ENCODE results near the gene ARPC1B. TPM values are rescaled to one million over a fixed set of nuclear protein-coding genes. Genes with fewer than 3 reads are reported as not detected.

The ARPC1B gene
- polyA plus RNA-seq, 1 of the 3 experiments (the other 2 are of a cell fraction) = 836 TPM

GRCh38 chr7:99369767-99370391 lies 4.7 kb upstream of the ARPC1B start:
- CTCF ChIA-PET = interaction anchor here (1.8 to 2.3 kb wide), 2 partner anchors 46 to 340 kb away, joined by 4 to 7 read pairs; no protein-coding TSS in a partner anchor
- Histone ChIP-seq H3K4me3 (ENCODE audit: low read depth in 2 of 2, low read length in 1 of 2) (no peak overlapping the region), H3K9me3 (no peaks in the 10 kb centered on the region), H3F3A (replicated peaks; ENCODE audit: insufficient read depth) (peaks cover 32% of the 10 kb centered on the region), H3K9ac (no peak overlapping the region), H3K4me2 (no peak overlapping the region), H3K27me3 (ENCODE audit: insufficient read depth) (no peaks in the 10 kb centered on the region), H4K20me1 (ENCODE audit: insufficient read depth) (no peaks in the 10 kb centered on the region), H3K4me1 (ENCODE audit: control insufficient read depth in 1 of 2, insufficient read depth in 2 of 2, low read depth in 1 of 2, low read length in 1 of 2) (peaks cover 0 to 3% of the 10 kb centered on the region in 2 experiments; a peak in 1 of 4 replicates), H3K27ac (ENCODE audit: low read depth in 2 of 2, low read length in 1 of 2) (no peak overlapping the region), H2AFZ (ENCODE audit: low read depth) (no peak overlapping the region), H3K36me3 (replicated peaks in 1 of 2; ENCODE audit: control insufficient read depth in 1 of 2, insufficient read depth in 2 of 2, low read length in 1 of 2) (peaks cover 18 to 23% of the 10 kb centered on the region in 2 experiments), H3K79me2 (ENCODE audit: insufficient read depth) (peaks cover 4% of the 10 kb centered on the region), H3K9me2 (no peaks in the 10 kb centered on the region)
- no peak for TF ChIP-seq REST (IDR thresholded peaks at IDR 0.05; ENCODE audit: low read depth, low read length)
- TF ChIP-seq GATA2 (CRISPR knock-in tag; IDR thresholded peaks at IDR 0.05) = no peak
- no peak for TF ChIP-seq EZH2phosphoT487 (IDR thresholded peaks at IDR 0.05; ENCODE audit: borderline replicate concordance, low read depth)
- TF ChIP-seq GABPA (IDR thresholded peaks at IDR 0.05; ENCODE audit: low read depth) = no peak
- TF ChIP-seq CTCF (IDR thresholded peaks at IDR 0.05) = no peak
- TF ChIP-seq TAF1 (IDR thresholded peaks at IDR 0.05; ENCODE audit: borderline replicate concordance, low read depth, low read length) = no peak
- no peak for TF ChIP-seq NFIC (IDR thresholded peaks at IDR 0.05; ENCODE audit: borderline replicate concordance)
- TF ChIP-seq SIN3A (IDR thresholded peaks at IDR 0.05; ENCODE audit: borderline replicate concordance, low read depth, low read length) = no peak
- no peak for TF ChIP-seq FOXJ3 (CRISPR knock-in tag; IDR thresholded peaks at IDR 0.05)
- no peak for TF ChIP-seq FOXM1 (IDR thresholded peaks at IDR 0.05; ENCODE audit: low read depth)
- TF ChIP-seq RXRA (IDR thresholded peaks at IDR 0.05; ENCODE audit: borderline replicate concordance, low read depth) = no peak
- TF ChIP-seq ELF1 (IDR thresholded peaks at IDR 0.05) = no peak
- TF ChIP-seq RCOR1 (IDR thresholded peaks at IDR 0.05; ENCODE audit: low read length) = no peak
- TF ChIP-seq SMC3 (IDR thresholded peaks at IDR 0.05; ENCODE audit: low read depth, low read length) = no peak
- TF ChIP-seq CHD2 (IDR thresholded peaks at IDR 0.05; ENCODE audit: low read length, partially characterized antibody) = no peak
- no peak for TF ChIP-seq FOSL2 (IDR thresholded peaks at IDR 0.05; ENCODE audit: borderline replicate concordance, low read depth)
- no peak for TF ChIP-seq TCF12 (IDR thresholded peaks at IDR 0.05)
- TF ChIP-seq NRF1 (IDR thresholded peaks at IDR 0.05; ENCODE audit: low read depth, low read length) = no peak
- TF ChIP-seq MXI1 (IDR thresholded peaks at IDR 0.05; ENCODE audit: low read depth, low read length) = no peak
- no peak for TF ChIP-seq USF1 (IDR thresholded peaks at IDR 0.05; ENCODE audit: borderline replicate concordance, low read depth)
- 77% methylated on average over 9 of the region's 9 CpGs for WGBS (ENCODE audit: low lambda C conversion rate)
- DNase-seq = no peak
- POLR2A ChIA-PET = interaction anchor here (1.1 kb wide), 1 partner anchor 23 kb away, joined by 3 read pairs; no protein-coding TSS in a partner anchor

Measured in SK-N-SH (cell line).